ENCODE results near the gene OR51B5.
"Not testable (repeated sequence)": the region's sequence is repeated elsewhere in the genome, so short reads cannot be mapped to it uniquely, and the experiment has no call there.

Gene OR51B5

GRCh38 chr11:5335170-5335569 is 8.2 kb downstream of the OR51B5 start:
- DNase-seq (ENCODE audit: low read depth): no peak

GRCh38 chr11:5324197-5324596 is 19.1 kb downstream of the OR51B5 start, which contains the start of gene OR51B2:
OR51B2 (minus strand) TSS chr11:5324297; CDS start chr11:5324297, 0 bp downstream.
- DNase-seq (ENCODE audit: low read depth): no peak

DNA sequence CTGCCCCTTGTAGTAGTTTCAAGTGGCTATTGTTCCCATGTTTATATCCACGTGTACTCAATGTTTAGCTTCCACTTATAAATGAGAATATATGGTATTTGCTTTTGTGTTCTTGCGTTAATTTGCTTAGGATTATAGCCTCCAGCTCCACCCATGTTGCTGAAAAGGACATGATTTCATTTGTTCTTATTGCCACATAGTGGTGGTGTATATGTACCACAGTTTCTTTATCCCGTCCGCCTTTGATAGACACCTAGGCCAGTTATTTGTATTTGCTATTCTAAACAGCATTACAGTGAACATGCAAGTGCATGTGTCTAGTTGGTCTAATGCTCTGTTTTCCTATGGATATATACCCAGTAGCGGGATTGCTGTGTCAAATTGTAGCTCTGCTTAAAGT is 26.0 kb downstream of the OR51B5 start:
- DNase-seq (ENCODE audit: low read depth): no peak

GRCh38 chr11:5313326-5314023 is 29.8 kb downstream of the OR51B5 start:
- DNase-seq (ENCODE audit: low read depth): not testable (repeated sequence)

GRCh38 chr11:5310423-5310822 is 32.9 kb downstream of the OR51B5 start:
- DNase-seq (ENCODE audit: low read depth): no peak

- DNase-seq (ENCODE audit: low read depth): no peak
Measured at GRCh38 chr11:5307256-5308019, 35.9 kb downstream of the OR51B5 start.

DNA sequence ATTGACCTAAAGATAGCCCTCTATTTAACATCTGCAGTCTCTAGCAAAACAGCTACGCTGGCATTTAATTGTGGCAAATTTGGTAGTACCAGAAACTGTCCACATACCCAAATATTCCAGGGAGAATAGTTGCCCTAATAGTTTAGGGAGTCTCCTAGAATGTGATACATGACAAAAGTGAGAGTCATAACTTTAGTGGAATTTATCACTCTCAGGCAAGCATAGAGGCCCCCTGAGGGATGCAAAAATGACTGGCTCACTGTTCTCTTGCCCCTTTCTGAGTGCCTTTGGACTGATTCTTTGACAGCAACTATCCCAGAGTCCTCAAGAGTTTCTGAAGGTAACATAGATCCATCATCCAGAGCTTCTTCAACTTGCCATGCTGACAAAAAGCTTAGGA is 39.3 kb downstream of the OR51B5 start:
- DNase-seq (ENCODE audit: low read depth): no peak

- no peak for DNase-seq (ENCODE audit: low read depth)
Measured at GRCh38 chr11:5303626-5304025, 39.7 kb downstream of the OR51B5 start.

DNA sequence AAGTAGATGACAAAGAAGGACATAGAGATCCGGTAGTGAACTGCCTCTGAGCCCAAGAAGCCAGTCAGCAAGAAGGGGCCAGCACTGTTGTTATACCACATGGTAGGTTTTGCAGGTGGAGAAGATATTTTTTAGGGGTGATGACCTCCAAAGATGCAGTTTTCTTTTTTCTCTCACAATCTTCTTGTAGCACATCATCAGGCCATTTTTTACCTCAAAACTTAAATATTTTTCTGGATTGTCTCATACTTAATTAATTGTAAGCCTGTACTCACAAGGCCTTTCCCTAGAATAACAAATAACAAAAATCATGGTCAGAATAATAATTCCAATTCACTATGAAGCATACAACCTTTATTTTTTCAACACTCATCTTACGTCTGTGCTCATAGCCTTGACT is 41.5 kb downstream of the OR51B5 start, which contains the start of gene OR51B4:
Gene OR51B4, minus strand, starts transcription at position 101 of the 400 bp plus-strand sequence. Its CDS starts 0 bp downstream, at position 101.
- no peak for DNase-seq (ENCODE audit: low read depth)

DNA sequence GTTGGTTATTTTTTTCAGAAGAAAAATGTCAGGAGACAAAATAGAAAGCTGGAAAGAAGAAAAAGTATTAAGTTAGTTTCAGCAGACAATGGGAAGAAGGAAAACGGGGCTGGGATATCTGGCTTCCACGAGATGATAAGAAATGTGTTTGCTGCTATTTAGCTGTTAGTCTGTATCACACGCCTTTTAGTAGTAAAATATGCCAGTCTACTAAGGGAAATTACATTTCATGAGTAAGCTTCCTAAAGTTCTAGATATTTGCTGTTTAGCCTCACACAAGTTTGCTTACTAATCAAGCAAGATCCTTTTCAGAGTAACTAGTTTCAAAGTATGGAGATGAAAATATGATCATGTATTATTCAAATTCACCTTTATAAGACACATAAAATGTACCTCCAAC is 43.1 kb downstream of the OR51B5 start:
- DNase-seq (ENCODE audit: low read depth): no peak

DNA sequence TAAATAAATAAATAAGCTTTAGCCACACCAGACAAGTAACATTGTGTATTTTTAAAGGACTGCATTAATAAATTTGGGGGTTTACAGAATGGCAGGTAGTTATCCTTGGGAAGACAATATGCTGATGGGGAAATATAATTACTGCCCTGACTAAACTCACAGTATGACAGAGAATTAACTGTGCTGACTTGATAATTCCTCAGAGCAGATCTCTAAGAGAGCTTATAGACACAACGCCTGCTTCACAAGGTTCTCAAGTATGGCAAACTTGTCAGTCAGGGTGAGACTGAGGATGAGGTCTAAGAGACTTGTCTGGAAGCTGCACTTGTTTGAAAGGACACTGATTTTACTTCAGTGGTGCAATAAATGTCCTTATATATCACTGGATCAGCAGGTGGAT is 44.9 kb downstream of the OR51B5 start:
- no peak for DNase-seq (ENCODE audit: low read depth)

DNA sequence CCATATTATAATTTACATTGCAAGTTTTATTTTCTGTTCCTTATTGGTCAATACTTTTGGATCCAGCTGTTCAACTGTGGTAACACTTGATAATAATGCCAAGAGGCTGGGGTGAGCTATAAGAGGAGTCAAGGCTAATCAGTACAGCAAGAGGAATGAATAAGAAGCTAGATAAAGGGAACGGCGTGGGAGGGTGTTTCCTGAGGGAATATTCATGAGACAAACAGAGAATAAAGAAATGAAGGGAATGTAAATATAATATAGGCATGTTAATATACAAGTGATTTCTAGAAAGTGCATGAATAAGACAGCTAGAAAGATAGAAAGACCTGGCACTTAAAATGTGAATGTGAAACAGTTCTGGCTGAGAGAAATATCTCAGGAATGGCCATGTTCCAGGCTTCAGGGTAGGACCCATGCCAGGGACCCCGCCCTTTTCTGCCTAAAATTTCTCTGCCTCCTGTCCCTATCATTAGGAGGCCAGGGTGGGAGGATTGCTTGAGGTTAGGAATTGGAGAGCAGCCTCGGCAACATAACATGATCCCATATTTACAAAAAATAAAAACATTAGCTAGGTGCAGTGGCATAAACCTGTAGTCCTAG is 45.5 kb downstream of the OR51B5 start:
- DNase-seq (ENCODE audit: low read depth): peak; percentile 34

GRCh38 chr11:5294342-5294995 is 48.9 kb downstream of the OR51B5 start:
- not testable (repeated sequence) for DNase-seq (ENCODE audit: low read depth)

DNA sequence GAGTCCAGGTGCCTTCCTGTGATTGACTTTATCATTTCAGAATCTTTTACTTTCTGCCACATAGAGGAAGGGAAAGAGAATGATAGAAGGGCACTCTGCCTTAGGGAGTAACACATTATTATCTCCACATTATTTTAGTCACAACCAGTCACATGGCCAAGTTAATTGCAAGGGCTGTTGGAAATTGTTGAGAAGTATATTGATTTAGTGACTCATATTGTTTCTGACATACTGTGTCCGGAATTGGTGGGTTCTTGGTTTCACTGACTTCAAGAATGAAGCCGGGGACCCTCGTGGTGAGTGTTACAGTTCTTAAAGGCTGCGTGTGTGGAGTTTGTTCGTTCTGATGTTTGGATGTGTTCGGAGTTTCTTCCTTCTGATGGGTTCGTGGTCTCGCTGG is 50.3 kb downstream of the OR51B5 start:
- no peak for DNase-seq (ENCODE audit: low read depth)

Measured in amniotic epithelial cell (primary cell).